WTC11 (cell line): ENCODE data around the gene LRMDA. TPM values are rescaled to one million over a fixed set of nuclear protein-coding genes. Genes with fewer than 3 reads are reported as not detected.
A peak's percentile ranks its signal among the peaks of the same experiment; 100 is the strongest.

Source experiments
- ATAC-seq: fragments of 200-7000 bp; cut with Tn5 transposase; 2 replicates; pipeline ENCODE4 v1.10.0; 2021; ENCODE audit warnings: mild to moderate bottlenecking, moderate library complexity
- CTCF ChIA-PET: fragments of 300-600 bp; sonication (Branson Sonifier 250); formaldehyde crosslinking; loops from one replicate; lab custom pipeline; 2021; ENCODE audit warnings: antibody characterized with exemption; lab: Charles Lee
- POLR2A ChIA-PET: fragments of 350-600 bp; sonication (Branson Sonifier 250); formaldehyde crosslinking; loops from one replicate; lab custom pipeline; 2021; ENCODE audit warnings: antibody characterized with exemption; lab: Charles Lee
- DNase-seq: peaks from one replicate; pipeline ENCODE4 v3.0.0; 2021; ENCODE audit warnings: low spot score
- H3K27ac Mint-ChIP-seq: 2 replicates; pipeline ENCODE4 v1.8.0; 2021; ENCODE audit warnings: mixed read lengths
- H3K27me3 Mint-ChIP-seq: 2 replicates; pipeline ENCODE4 v1.8.0; 2021; ENCODE audit warnings: low read depth, mild to moderate bottlenecking, moderate library complexity, mixed read lengths
- H3K36me3 Mint-ChIP-seq: 2 replicates; pipeline ENCODE4 v1.8.0; 2021; ENCODE audit warnings: mixed read lengths
- H3K4me1 Mint-ChIP-seq: 2 replicates; pipeline ENCODE4 v1.8.0; 2022; ENCODE audit warnings: mixed read lengths
- H3K4me3 Mint-ChIP-seq: 2 replicates; pipeline ENCODE4 v1.8.0; 2021; ENCODE audit warnings: mild to moderate bottlenecking, moderate library complexity, mixed read lengths
- H3K9me3 Mint-ChIP-seq: 2 replicates; pipeline ENCODE4 v1.8.0; 2021; ENCODE audit warnings: mixed read lengths
- CBFB ChIP-seq: sonication (generic); formaldehyde crosslinking; IDR thresholded peaks from 2 replicates; pipeline ENCODE4 v1.8.1; 2022; ENCODE audit warnings: mild to moderate bottlenecking, low read depth, missing genetic modification reagents
- ELF4 ChIP-seq: sonication (generic); formaldehyde crosslinking; IDR thresholded peaks from 2 replicates; pipeline ENCODE4 v1.8.1; 2022; ENCODE audit warnings: low read depth, mild to moderate bottlenecking, moderate library complexity, missing genetic modification reagents
- EMX1 ChIP-seq: fragments of 250-450 bp; sonication (Bioruptor Pico); IDR thresholded peaks from 2 replicates; pipeline ENCODE4 v1.8.0; 2021; ENCODE audit warnings: mild to moderate bottlenecking
- FOXK1 ChIP-seq: sonication (generic); formaldehyde crosslinking; IDR thresholded peaks from 2 replicates; pipeline ENCODE4 v1.8.0; 2022; ENCODE audit warnings: mild to moderate bottlenecking, moderate library complexity, missing genetic modification reagents
- FOXP1 ChIP-seq: sonication (generic); formaldehyde crosslinking; IDR thresholded peaks from 2 replicates; pipeline ENCODE4 v1.8.0; 2022; ENCODE audit warnings: missing genetic modification reagents, mild to moderate bottlenecking, moderate library complexity, borderline replicate concordance
- FOXP4 ChIP-seq: sonication (generic); formaldehyde crosslinking; IDR thresholded peaks from 2 replicates; pipeline ENCODE4 v1.8.0; 2022; ENCODE audit warnings: mild to moderate bottlenecking, missing genetic modification reagents
- PRRX2 ChIP-seq: fragments of 250-450 bp; sonication (Bioruptor Pico); IDR thresholded peaks from 2 replicates; pipeline ENCODE4 v1.8.0; 2021; ENCODE audit warnings: mild to moderate bottlenecking
- SOX15 ChIP-seq: fragments of 250-450 bp; sonication (Bioruptor Pico); IDR thresholded peaks from 2 replicates; pipeline ENCODE4 v1.9.0; 2021; ENCODE audit warnings: mild to moderate bottlenecking
- TP53 ChIP-seq: sonication (generic); formaldehyde crosslinking; IDR thresholded peaks from 2 replicates; pipeline ENCODE4 v1.8.1; 2023; ENCODE audit warnings: mild to moderate bottlenecking, missing genetic modification reagents
- ZBTB21 ChIP-seq: sonication (generic); formaldehyde crosslinking; IDR thresholded peaks from 2 replicates; pipeline ENCODE4 v1.8.1; 2023; ENCODE audit warnings: mild to moderate bottlenecking, missing genetic modification reagents, borderline replicate concordance
- ZBTB43 ChIP-seq: sonication (generic); formaldehyde crosslinking; IDR thresholded peaks from 2 replicates; pipeline ENCODE4 v1.8.1; 2023; ENCODE audit warnings: mild to moderate bottlenecking, missing genetic modification reagents
- ZMAT4 ChIP-seq: fragments of 250-450 bp; sonication (Bioruptor Pico); IDR thresholded peaks from 2 replicates; pipeline ENCODE4 v1.9.0; 2021; ENCODE audit warnings: mild to moderate bottlenecking
- ZNF138 ChIP-seq: sonication (generic); formaldehyde crosslinking; conservative IDR thresholded peaks from 2 replicates; pipeline ENCODE4 v1.8.1; 2022; ENCODE audit warnings: mild to moderate bottlenecking, moderate library complexity, missing genetic modification reagents
- ZNF232 ChIP-seq: sonication (generic); formaldehyde crosslinking; IDR thresholded peaks from 2 replicates; pipeline ENCODE4 v1.8.0; 2022; ENCODE audit warnings: mild to moderate bottlenecking, missing genetic modification reagents
- ZNF416 ChIP-seq: fragments of 250-450 bp; sonication (Bioruptor Pico); IDR thresholded peaks from 2 replicates; pipeline ENCODE4 v1.9.0; 2021; ENCODE audit warnings: mild to moderate bottlenecking, inconsistent platforms
- ZNF512 ChIP-seq: sonication (generic); formaldehyde crosslinking; IDR thresholded peaks from 2 replicates; pipeline ENCODE4 v1.8.1; 2022; ENCODE audit warnings: missing genetic modification reagents, borderline replicate concordance
- total RNA-seq: library from RNA; stranded (reverse); gene quantifications from 3 replicates; pipeline ENCODE4 v1.2.3, GENCODE V29; 2021
- TF ChIP-seq, protein P1 (sequence below): sonication (generic); formaldehyde crosslinking; IDR thresholded peaks from 2 replicates; pipeline ENCODE4 v1.8.1; 2022; ENCODE audit warnings: low read depth, missing genetic modification reagents, borderline replicate concordance
- TF ChIP-seq, protein P2 (sequence below): fragments of 250-450 bp; sonication (Bioruptor Pico); conservative IDR thresholded peaks from 2 replicates; pipeline ENCODE4 v1.9.0; 2021; ENCODE audit warnings: mild to moderate bottlenecking

LRMDA gene
- total RNA-seq, 1 experiment from 2014 or later = 0.92 TPM

DNA sequence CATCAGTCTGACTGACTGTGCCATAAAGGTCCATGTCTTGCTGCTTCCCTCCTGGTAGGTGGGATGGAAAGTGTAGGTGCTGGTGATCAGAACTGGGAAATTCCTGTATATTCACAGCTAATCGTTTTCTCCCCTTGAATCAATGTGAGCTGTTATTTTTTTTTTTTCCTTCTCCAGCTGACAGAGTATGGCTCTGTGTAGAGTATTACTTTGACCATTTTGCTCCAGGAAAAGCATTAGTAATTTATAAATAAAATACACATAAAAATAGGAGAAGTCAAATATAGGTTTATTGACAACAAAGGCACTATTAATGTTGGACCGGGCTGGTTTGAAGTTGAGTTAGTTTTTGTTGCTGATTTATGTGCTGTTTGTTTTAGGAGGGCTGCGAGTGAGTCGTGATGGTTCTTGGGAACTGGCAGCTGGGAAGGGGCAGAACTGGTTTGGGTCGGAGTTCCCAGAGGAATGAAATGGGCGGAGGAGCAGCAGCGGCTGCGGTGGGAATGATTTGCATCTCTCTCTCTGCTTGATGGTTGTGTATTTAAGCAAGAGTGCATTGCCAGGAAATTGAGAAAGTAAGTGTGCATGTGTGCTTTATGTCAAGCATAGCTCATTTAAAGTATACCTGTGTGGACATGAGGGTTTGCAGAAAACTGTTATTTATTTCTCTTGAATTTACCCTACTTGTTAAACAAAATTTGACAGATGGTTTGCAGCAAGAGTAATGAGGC lies 80.9 kb downstream of the LRMDA start:
- peak; percentile 80 for ATAC-seq
- ChIA-PET POLR2A (interaction anchor here (0.5 kb wide), 1 partner anchor 39 kb away, joined by 3 read pairs; no protein-coding TSS in a partner anchor), CTCF (interaction anchor here (0.5 kb wide), 1 partner anchor 571 kb away, joined by 3 read pairs; no protein-coding TSS in a partner anchor)
- Mint-ChIP-seq H3K9me3 (peaks cover 16% of the 10 kb centered on the region), H3K4me3 (no peak overlapping the region), H3K4me1 (peaks cover 20% of the 10 kb centered on the region), H3K27me3 (peaks cover 42% of the 10 kb centered on the region), H3K27ac (no peak overlapping the region), H3K36me3 (peaks cover 9% of the 10 kb centered on the region; the same call in 1 of the 2 replicates)
- peak; percentile 44 for DNase-seq
- TF ChIP-seq, protein P1, sequence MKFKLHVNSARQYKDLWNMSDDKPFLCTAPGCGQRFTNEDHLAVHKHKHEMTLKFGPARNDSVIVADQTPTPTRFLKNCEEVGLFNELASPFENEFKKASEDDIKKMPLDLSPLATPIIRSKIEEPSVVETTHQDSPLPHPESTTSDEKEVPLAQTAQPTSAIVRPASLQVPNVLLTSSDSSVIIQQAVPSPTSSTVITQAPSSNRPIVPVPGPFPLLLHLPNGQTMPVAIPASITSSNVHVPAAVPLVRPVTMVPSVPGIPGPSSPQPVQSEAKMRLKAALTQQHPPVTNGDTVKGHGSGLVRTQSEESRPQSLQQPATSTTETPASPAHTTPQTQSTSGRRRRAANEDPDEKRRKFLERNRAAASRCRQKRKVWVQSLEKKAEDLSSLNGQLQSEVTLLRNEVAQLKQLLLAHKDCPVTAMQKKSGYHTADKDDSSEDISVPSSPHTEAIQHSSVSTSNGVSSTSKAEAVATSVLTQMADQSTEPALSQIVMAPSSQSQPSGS (CRISPR knock-in tag) = no peak
- TF ChIP-seq ZNF416 (no peak), ZNF138 (CRISPR knock-in tag) (no peak), FOXP4 (no peak), SOX15 (CRISPR knock-in tag) (no peak), EMX1 (CRISPR knock-in tag) (no peak)

GRCh38 chr10:75513292-75513885 lies 82.0 kb downstream of the LRMDA start:
- peaks cover 16% of the 10 kb centered on the region for H3K9me3 Mint-ChIP-seq
- H3K27ac Mint-ChIP-seq = no peak overlapping the region
- POLR2A ChIA-PET = interaction anchor here (1.1 kb wide), 1 partner anchor 40 kb away, joined by 3 read pairs; no protein-coding TSS in a partner anchor
- H3K36me3 Mint-ChIP-seq = peaks cover 9% of the 10 kb centered on the region; the same call in 1 of the 2 replicates
- H3K4me3 Mint-ChIP-seq = no peak overlapping the region
- ATAC-seq = no peak
- CTCF ChIA-PET = no interaction called here
- peaks cover 20% of the 10 kb centered on the region for H3K4me1 Mint-ChIP-seq
- TF ChIP-seq TP53 (CRISPR knock-in tag) (no peak), FOXK1 (CRISPR knock-in tag) (no peak), ZBTB21 (CRISPR knock-in tag) (no peak), ZBTB43 (CRISPR knock-in tag) (no peak), ZMAT4 (no peak), ELF4 (CRISPR knock-in tag) (no peak), ZNF232 (no peak), FOXP1 (no peak), CBFB (CRISPR knock-in tag) (no peak), ZNF512 (CRISPR knock-in tag) (no peak), PRRX2 (CRISPR knock-in tag) (no peak)
- TF ChIP-seq, protein P2, sequence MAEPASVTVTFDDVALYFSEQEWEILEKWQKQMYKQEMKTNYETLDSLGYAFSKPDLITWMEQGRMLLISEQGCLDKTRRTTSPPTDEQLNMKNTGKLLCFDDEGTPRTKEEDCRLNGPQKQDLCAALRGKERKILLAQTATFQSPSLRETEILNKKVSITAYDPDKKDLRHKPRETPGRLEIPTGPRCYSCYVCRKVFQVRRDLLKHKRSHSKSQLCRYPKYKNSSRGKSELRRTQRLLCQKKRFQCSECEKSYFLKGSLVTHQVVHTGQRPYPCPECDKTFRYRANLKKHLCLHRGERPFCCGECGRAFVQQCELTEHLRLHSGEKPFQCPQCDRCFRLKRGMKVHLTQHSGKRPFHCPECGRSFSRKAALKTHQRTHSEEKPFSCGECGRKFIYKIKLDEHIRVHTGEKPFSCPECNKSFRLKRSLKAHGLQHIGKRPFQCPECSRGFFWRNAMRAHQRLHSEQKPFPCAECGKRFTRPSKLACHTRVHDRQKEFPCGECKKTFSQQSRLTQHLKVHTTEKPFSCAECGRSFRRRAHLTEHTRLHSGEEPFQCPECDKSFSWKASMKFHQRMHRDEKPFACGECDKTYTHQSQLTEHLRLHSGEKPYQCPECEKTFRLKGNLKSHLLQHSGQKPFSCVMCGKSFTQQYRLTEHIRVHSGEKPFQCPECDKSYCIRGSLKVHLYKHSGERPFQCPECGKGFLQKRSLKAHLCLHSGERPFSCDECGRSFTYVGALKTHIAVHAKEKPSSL (CRISPR knock-in tag) = no peak
- TF ChIP-seq, protein P1 (CRISPR knock-in tag) = no peak
- H3K27me3 Mint-ChIP-seq = peaks cover 53% of the 10 kb centered on the region
- no peak for DNase-seq
